NCI-H526 treated with DMSO at 0.1 percent for 48 hours (cell line): ENCODE results near the gene GABRB2.

ENCODE experiments used
- DNase-seq: peaks from one replicate; lab custom pipeline; 2025; lab: John Stamatoyannopoulos, UW

GABRB2 gene

GRCh38 chr5:161387121-161387520 is 159.4 kb downstream of the GABRB2 start:
- no peak for DNase-seq

- no peak for DNase-seq
These were observed 161.5 kb downstream of the GABRB2 start for GRCh38 chr5:161385027-161385426.

GRCh38 chr5:161382685-161383084 is 163.8 kb downstream of the GABRB2 start:
- no peak for DNase-seq

- DNase-seq, result no peak
These were observed 166.0 kb downstream of the GABRB2 start for GRCh38 chr5:161380486-161380885.

GRCh38 chr5:161378701-161379100 is 167.8 kb downstream of the GABRB2 start:
- no peak for DNase-seq

GRCh38 chr5:161376034-161376433 is 170.5 kb downstream of the GABRB2 start:
- DNase-seq, result no peak

- no peak for DNase-seq
These were observed 173.2 kb downstream of the GABRB2 start for GRCh38 chr5:161373345-161373707.

GRCh38 chr5:161372682-161373344 is 173.7 kb downstream of the GABRB2 start:
- peak; percentile 12 for DNase-seq

- no peak for DNase-seq
These were observed 177.5 kb downstream of the GABRB2 start for GRCh38 chr5:161369022-161369421.

GRCh38 chr5:161358446-161358845 is 188.1 kb downstream of the GABRB2 start:
- DNase-seq, result no peak

- DNase-seq, result no peak
These were observed 202.3 kb downstream of the GABRB2 start for GRCh38 chr5:161344234-161344633.

GRCh38 chr5:161342886-161343285 is 203.6 kb downstream of the GABRB2 start:
- DNase-seq, result no peak

- no peak for DNase-seq
These were observed 206.5 kb downstream of the GABRB2 start for GRCh38 chr5:161340012-161340411.

- DNase-seq, result no peak
These were observed 213.2 kb downstream of the GABRB2 start for GRCh38 chr5:161333194-161333880.

GRCh38 chr5:161332343-161332742 is 214.2 kb downstream of the GABRB2 start:
- no peak for DNase-seq

- no peak for DNase-seq
These were observed 232.5 kb downstream of the GABRB2 start for GRCh38 chr5:161314033-161314432.

- DNase-seq, result no peak
These were observed 233.6 kb downstream of the GABRB2 start for GRCh38 chr5:161312882-161313281.

- no peak for DNase-seq
These were observed 234.6 kb downstream of the GABRB2 start for GRCh38 chr5:161311965-161312364.

GRCh38 chr5:161311146-161311708 is 235.3 kb downstream of the GABRB2 start:
- no peak for DNase-seq

GRCh38 chr5:161306351-161306995 is 240.1 kb downstream of the GABRB2 start:
- DNase-seq, result no peak

- no peak for DNase-seq
These were observed 240.9 kb downstream of the GABRB2 start for GRCh38 chr5:161305601-161306000.

- no peak for DNase-seq
These were observed 244.0 kb downstream of the GABRB2 start for GRCh38 chr5:161302559-161302958.

- DNase-seq, result no peak
These were observed 244.9 kb downstream of the GABRB2 start for GRCh38 chr5:161301586-161301985.
